Lower leg skin (tissue), 4 donors: ENCODE data around the gene CALR3. TPM values are rescaled to one million over a fixed set of nuclear protein-coding genes. Genes with fewer than 3 reads are reported as not detected.

Experiments used
- DNase-seq, 2 donors: peaks; one replicate each; pipeline ENCODE4 v3.0.0-alpha.2; 2019; ENCODE audit warnings: low spot score in 2 of 2
- H3K4me3 ChIP-seq: fragments of 200-600 bp; sonication (generic); 2 replicates; pipeline ENCODE4 v1.5.1; 2017; ENCODE audit warnings: mild to moderate bottlenecking, low read depth; ENCODE audit not compliant: poor library complexity, severe bottlenecking
- CTCF ChIP-seq, 3 donors: fragments of 450-650 bp; IDR thresholded peaks; one replicate each; pipeline ENCODE4 v1.5.1; 2016; ENCODE audit warnings: antibody characterized with exemption in 3 of 3, mild to moderate bottlenecking in 3 of 3, moderate library complexity in 2 of 3
- POLR2A ChIP-seq, 2 donors: fragments of 450-650 bp; IDR thresholded peaks; one replicate each; pipeline ENCODE4 v1.6.1; 2016 to 2017; ENCODE audit warnings: antibody characterized with exemption in 2 of 2, mild to moderate bottlenecking in 1 of 2, moderate library complexity in 1 of 2
- WGBS, 2 donors: methylation state at CpG; one replicate each; pipeline ENCODE4 v1.1.5; 2018; 5-methylcytosine and 5-hydroxymethylcytosine counted together
- intact Hi-C: fragments of 100-400 bp; cut with DNase I; formaldehyde crosslinking; loops from one replicate; pipeline ENCODE4 v1.15.0; 2023; ENCODE audit warnings: low total_unique reads
- total RNA-seq, 4 donors: library from RNA; depleted of rRNA; stranded (reverse); fragments of >200 nt; gene quantifications; one replicate each; pipeline ENCODE4 v1.1.0, GENCODE V29; 2016

The CALR3 gene
- total RNA-seq, 4 donors from 2014 or later: not detected

- DNase-seq: no peak
- intact Hi-C loops: no loop called here
- TF ChIP-seq CTCF (IDR thresholded peaks at IDR 0.05): no peak
- TF ChIP-seq POLR2A (IDR thresholded peaks at IDR 0.05): no peak
- WGBS, 2 donors: 93 to 95% methylated on average over 42 to 43 of the region's 47 CpGs
- H3K4me3 ChIP-seq: no peak overlapping the region
These were observed 36.7 kb upstream of the CALR3 start for GRCh38 chr19:16532440-16533234.

- no peak overlapping the region for H3K4me3 ChIP-seq
- intact Hi-C loops: no loop called here
- no peak for TF ChIP-seq CTCF (IDR thresholded peaks at IDR 0.05)
- no peak for TF ChIP-seq POLR2A (IDR thresholded peaks at IDR 0.05)
- WGBS, 2 donors: 93 to 94% methylated on average over 8 to 12 of the region's 12 CpGs
- DNase-seq: no peak
These were observed 35.4 kb upstream of the CALR3 start for GRCh38 chr19:16531380-16531669.

- 93 to 96% methylated on average over 41 to 43 of the region's 43 CpGs for WGBS, 2 donors
- no peak overlapping the region for H3K4me3 ChIP-seq
- intact Hi-C loops: no loop called here
- DNase-seq: no peak
- TF ChIP-seq CTCF (IDR thresholded peaks at IDR 0.05) (no peak), POLR2A (IDR thresholded peaks at IDR 0.05) (no peak)
These were observed 34.8 kb upstream of the CALR3 start for GRCh38 chr19:16530540-16531379.

- H3K4me3 ChIP-seq: no peak overlapping the region
- intact Hi-C loops: no loop called here
- no peak for TF ChIP-seq POLR2A (IDR thresholded peaks at IDR 0.05)
- TF ChIP-seq CTCF (IDR thresholded peaks at IDR 0.05): no peak
- WGBS, 2 donors: 91 to 93% methylated on average over 22 to 25 of the region's 25 CpGs
- DNase-seq: no peak
These were observed 33.6 kb upstream of the CALR3 start for GRCh38 chr19:16529466-16530144.

- TF ChIP-seq POLR2A (IDR thresholded peaks at IDR 0.05): no peak
- TF ChIP-seq CTCF (IDR thresholded peaks at IDR 0.05): no peak
- intact Hi-C loops: no loop called here
- 84 to 94% methylated on average over 9 to 12 of the region's 12 CpGs for WGBS, 2 donors
- H3K4me3 ChIP-seq: no peak overlapping the region
- no peak for DNase-seq
These were observed 32.1 kb upstream of the CALR3 start for GRCh38 chr19:16527971-16528521.
